Endothelial cell of umbilical vein (primary cell): ENCODE results near the gene LRRC10B. TPM values are rescaled to one million over a fixed set of nuclear protein-coding genes. Genes with fewer than 3 reads are reported as not detected.

Source experiments
- BruUV-seq: library from RNA; stranded (reverse); fragments of 400-500 nt; replicated peaks from 2 replicates; lab custom pipeline; 2021; lab: Mats Ljungman, UMichigan
- CTCF ChIA-PET: fragments of 300-600, 350-600 bp; sonication (Branson Sonifier 250); formaldehyde crosslinking; loops from one replicate; lab custom pipeline; 2021; ENCODE audit warnings: antibody characterized with exemption, inconsistent platforms; lab: Charles Lee
- POLR2A ChIA-PET: fragments of 300-600, 350-600 bp; sonication (Branson Sonifier 250); formaldehyde crosslinking; loops from one replicate; lab custom pipeline; 2021; ENCODE audit warnings: antibody characterized with exemption, inconsistent platforms; lab: Charles Lee
- DNase-seq: peaks from one replicate; pipeline ENCODE4 v3.0.0-alpha.2; 2011; ENCODE audit warnings: low read depth, low spot score
- FAIRE-seq: peaks from 2 replicates; lab custom pipeline; 2011; peaks lifted over from hg19 to GRCh38; lab: Jason Lieb, UNC
- H2AFZ ChIP-seq: 2 replicates; pipeline ENCODE4 v1.6.0; 2012; ENCODE audit warnings: low read depth, low read length, control low read depth, inconsistent platforms
- H3K27ac ChIP-seq: 2 replicates; pipeline ENCODE4 v1.5.1; 2011; ENCODE audit warnings: low read depth, mild to moderate bottlenecking, control low read depth, low read length, moderate library complexity; ENCODE audit not compliant: insufficient read depth
- H3K27me3 ChIP-seq, 2 experiments: 2 replicates each; pipeline versions ENCODE4 v1.6.0 to v1.6.1; 2011; ENCODE audit warnings: low read length in 2 of 2, mixed read lengths in 1 of 2; ENCODE audit not compliant: control insufficient read depth in 2 of 2, insufficient read depth in 2 of 2
- H3K36me3 ChIP-seq, 2 experiments: 2 replicates in 1 of 2; 3 replicates in 1 of 2; pipeline ENCODE4 v1.5.1; 2011; ENCODE audit warnings: low read length in 2 of 2, mild to moderate bottlenecking in 1 of 2, moderate library complexity in 1 of 2; ENCODE audit not compliant: control insufficient read depth in 2 of 2, insufficient read depth in 2 of 2; ENCODE audit errors: extremely low read depth in 1 of 2
- H3K4me1 ChIP-seq: 3 replicates; pipeline ENCODE4 v1.5.1; 2011; ENCODE audit warnings: mild to moderate bottlenecking, low read length; ENCODE audit not compliant: control insufficient read depth, insufficient read depth; ENCODE audit errors: extremely low read depth
- H3K4me2 ChIP-seq: 2 replicates; pipeline ENCODE4 v1.6.1; 2011; ENCODE audit warnings: low read length, control low read depth, mixed read lengths; ENCODE audit not compliant: insufficient read depth
- H3K4me3 ChIP-seq, 3 experiments: fragments of 200-600 bp in 1 of 3; sonication (generic), shearing (Covaris generic) in 1 of 3; replicated peaks in 1 of 3; 2 replicates each; pipeline ENCODE4 v1.5.1; 2011 to 2016; ENCODE audit warnings: control low read depth in 3 of 3, low read length in 3 of 3, mild to moderate bottlenecking in 2 of 3, inconsistent platforms in 1 of 3, low read depth in 1 of 3, moderate library complexity in 1 of 3; ENCODE audit not compliant: insufficient read depth in 1 of 3
- H3K79me2 ChIP-seq: 2 replicates; pipeline ENCODE4 v1.6.0; 2012; ENCODE audit warnings: low read length, inconsistent platforms; ENCODE audit not compliant: control insufficient read depth, insufficient read depth
- H3K9ac ChIP-seq: replicated peaks from 2 replicates; pipeline ENCODE3; 2011; ENCODE audit warnings: low read length, control low read depth; ENCODE audit not compliant: insufficient read depth; ENCODE audit errors: extremely low read depth
- H3K9me1 ChIP-seq: replicated peaks from 3 replicates; pipeline ENCODE4 v1.6.0; 2011; ENCODE audit warnings: mild to moderate bottlenecking, low read length; ENCODE audit not compliant: control insufficient read depth, insufficient read depth; ENCODE audit errors: extremely low read depth
- H3K9me3 ChIP-seq: replicated peaks from 2 replicates; pipeline ENCODE4 v1.5.1; 2012; ENCODE audit warnings: low read length, inconsistent platforms; ENCODE audit not compliant: control insufficient read depth, insufficient read depth
- H4K20me1 ChIP-seq: replicated peaks from 2 replicates; pipeline ENCODE3; 2011; ENCODE audit warnings: mild to moderate bottlenecking, low read length; ENCODE audit not compliant: control insufficient read depth, insufficient read depth; ENCODE audit errors: extremely low read depth
- EZH2 ChIP-seq: IDR thresholded peaks from 2 replicates; pipeline ENCODE4 v1.6.1; 2012; ENCODE audit warnings: borderline replicate concordance, low read depth, mild to moderate bottlenecking, moderate library complexity, low read length, inconsistent platforms; ENCODE audit not compliant: severe bottlenecking
- FOS ChIP-seq: IDR thresholded peaks from 2 replicates; pipeline ENCODE4 v1.6.1; 2011; ENCODE audit warnings: mild to moderate bottlenecking, low read length, moderate library complexity, borderline replicate concordance; ENCODE audit not compliant: insufficient read depth
- GATA2 ChIP-seq: IDR thresholded peaks from 2 replicates; pipeline ENCODE4 v1.7.0; 2011; ENCODE audit warnings: low read depth, mild to moderate bottlenecking, moderate library complexity, mixed read lengths, low read length; ENCODE audit not compliant: insufficient read length, insufficient read depth
- JUN ChIP-seq: IDR thresholded peaks from 2 replicates; pipeline ENCODE4 v1.6.1; 2011; ENCODE audit warnings: borderline replicate concordance, low read depth; ENCODE audit not compliant: insufficient read length, insufficient read depth
- MYC ChIP-seq: IDR thresholded peaks from one replicate; pipeline ENCODE4 v1.6.1; 2011; ENCODE audit warnings: mild to moderate bottlenecking, low read depth, low read length
- POLR2A ChIP-seq: IDR thresholded peaks from 2 replicates; pipeline ENCODE4 v1.6.1; 2012; ENCODE audit warnings: low read depth, mild to moderate bottlenecking, control low read depth, low read length
- POLR2AphosphoS5 ChIP-seq: IDR thresholded peaks from 2 replicates; pipeline ENCODE4 v1.6.1; 2012; ENCODE audit warnings: low read depth, mild to moderate bottlenecking, control low read depth, low read length, moderate library complexity; ENCODE audit not compliant: insufficient read depth
- dilution Hi-C: fragments of 300-500 bp; cut with MboI; formaldehyde crosslinking; loops from one replicate; pipeline ENCODE4 v1.15.0; 2019; ENCODE audit warnings: low sequenced_read_pairs; ENCODE audit not compliant: extremely low pct_ligation_motif_present
- intact Hi-C: fragments of 100-400 bp; cut with micrococcal nuclease; formaldehyde crosslinking; loops from one replicate; pipeline ENCODE4 v1.10.0; 2022
- polyA plus RNA-seq, 4 experiments: library from polyadenylated mRNA; depleted of rRNA in 3 of 4; stranded (reverse) in 3 of 4; unstranded in 1 of 4; fragments of >200 nt; gene quantifications; 2 replicates each; pipeline versions ENCODE4 v1.2.1 to v1.2.3, GENCODE V29; 2011 to 2012; ENCODE audit warnings: missing spikeins in 1 of 4
- total RNA-seq: library from RNA; stranded (reverse); gene quantifications from 2 replicates; pipeline ENCODE4 v1.2.3, GENCODE V29; 2021
- TF ChIP-seq, protein P1 (sequence below): IDR thresholded peaks from 2 replicates; pipeline ENCODE4 v1.6.1; 2011; ENCODE audit not compliant: insufficient read depth, insufficient read length

Gene LRRC10B
- total and polyA plus RNA-seq, 2 donors (not counting 3 experiments of a cell fraction or from before 2014, with no cell fraction given), result not detected

DNA sequence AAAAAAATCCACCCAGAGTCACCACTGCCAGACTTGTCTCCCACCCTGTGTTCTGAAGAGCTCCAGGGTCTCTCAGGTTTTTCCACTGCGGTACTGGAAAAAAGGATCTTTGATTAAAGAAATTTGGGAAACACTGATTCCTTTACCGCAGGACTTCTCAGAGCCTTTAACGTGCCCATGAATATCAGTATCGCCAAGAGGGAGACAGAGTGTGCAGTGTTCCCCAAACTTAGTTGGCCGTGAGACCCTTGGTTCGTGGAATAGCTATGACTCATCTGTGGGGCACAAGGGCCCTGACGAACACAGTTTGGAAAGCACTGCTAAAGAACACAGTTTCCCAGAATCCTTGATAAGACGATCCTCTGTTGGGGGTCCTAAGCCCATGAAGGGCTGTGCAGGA is 40.6 kb downstream of the LRRC10B start:
- Histone ChIP-seq H3K9ac (no peak overlapping the region), H4K20me1 (no peaks in the 10 kb centered on the region), H3K9me1 (no peaks in the 10 kb centered on the region), H3K36me3 (no peaks in the 10 kb centered on the region), H3K79me2 (no peaks in the 10 kb centered on the region), H2AFZ (no peak overlapping the region), H3K9me3 (no peaks in the 10 kb centered on the region), H3K27me3 (peaks cover 2 to 3% of the 10 kb centered on the region in 2 experiments), H3K4me1 (no peaks in the 10 kb centered on the region), H3K4me2 (no peak overlapping the region), H3K27ac (no peak overlapping the region), H3K4me3 (no peak overlapping the region)
- FAIRE-seq (no peak), DNase-seq (no peak)
- dilution Hi-C loops, result no loop called here
- BruUV-seq, result no TSS peak
- TF ChIP-seq MYC, result no peak
- no peak for TF ChIP-seq JUN
- TF ChIP-seq EZH2, result no peak
- TF ChIP-seq GATA2, result no peak
- TF ChIP-seq POLR2A, result no peak
- no peak for TF ChIP-seq FOS
- ChIA-PET CTCF (no interaction called here), POLR2A (no interaction called here)
- intact Hi-C loops, result no loop called here

DNA sequence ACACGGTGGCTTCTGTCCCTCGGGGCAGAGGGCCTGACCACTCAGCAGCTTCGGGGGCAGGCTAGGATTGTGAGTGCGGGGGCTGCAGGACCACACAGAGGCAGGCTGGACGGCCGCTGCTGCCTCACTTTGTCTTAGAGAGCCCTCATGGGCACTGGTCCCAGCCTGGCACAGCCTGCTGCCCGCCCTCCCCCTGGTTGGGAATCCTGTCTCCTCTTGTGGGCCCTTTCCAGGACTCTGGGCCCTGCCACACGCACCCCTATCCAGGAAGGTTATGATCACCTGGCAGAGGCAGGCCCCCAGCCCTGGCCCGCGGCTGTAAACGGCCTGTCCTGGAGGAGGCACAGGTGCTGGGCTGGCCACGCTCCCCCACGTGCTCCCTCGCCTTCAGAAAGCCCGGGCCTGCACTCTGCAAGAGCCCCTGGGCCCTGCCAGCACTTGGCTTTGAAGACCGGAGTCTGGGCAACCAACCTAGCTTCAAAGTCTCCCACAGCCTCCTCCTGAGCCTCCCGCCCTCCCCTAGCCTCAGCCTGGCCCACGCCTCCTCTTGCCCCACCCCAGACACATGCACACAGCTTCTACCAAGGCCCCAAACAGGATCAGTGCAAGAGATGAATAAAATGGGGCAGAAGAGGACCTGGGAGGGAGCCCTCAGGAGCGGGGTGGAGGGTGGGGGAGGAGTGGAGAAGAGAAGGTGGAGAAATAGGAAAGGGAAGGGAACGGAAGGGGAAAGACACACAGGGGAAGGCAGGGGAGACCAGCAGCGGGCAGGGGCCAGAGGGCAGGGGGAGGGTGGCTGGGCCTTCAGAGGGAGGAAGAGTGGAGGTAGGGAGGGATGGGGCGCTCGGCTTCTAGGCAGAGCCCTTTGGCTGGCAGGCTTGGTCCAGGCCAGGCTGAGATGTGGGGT is 41.4 kb downstream of the LRRC10B start:
- H4K20me1 ChIP-seq, result no peaks in the 10 kb centered on the region
- ChIA-PET CTCF (interaction anchor here (0.6 kb wide), 1 partner anchor 73 kb away, joined by 3 read pairs; no protein-coding TSS in a partner anchor), POLR2A (no interaction called here)
- H3K9me3 ChIP-seq, result no peaks in the 10 kb centered on the region
- no peaks in the 10 kb centered on the region for H3K79me2 ChIP-seq
- peaks cover 8 to 10% of the 10 kb centered on the region in 2 experiments for H3K27me3 ChIP-seq
- FAIRE-seq (no peak), DNase-seq (no peak)
- TF ChIP-seq GATA2 (no peak), JUN (no peak), MYC (no peak), FOS (no peak), EZH2 (no peak), POLR2AphosphoS5 (no peak)
- TF ChIP-seq, protein P1, sequence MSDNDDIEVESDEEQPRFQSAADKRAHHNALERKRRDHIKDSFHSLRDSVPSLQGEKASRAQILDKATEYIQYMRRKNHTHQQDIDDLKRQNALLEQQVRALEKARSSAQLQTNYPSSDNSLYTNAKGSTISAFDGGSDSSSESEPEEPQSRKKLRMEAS, result no peak
- H3K27ac ChIP-seq, result no peak overlapping the region
- no peak overlapping the region for H2AFZ ChIP-seq
- intact Hi-C loops (no loop called here), dilution Hi-C loops (no loop called here)
- BruUV-seq, result no TSS peak
- no peaks in the 10 kb centered on the region for H3K36me3 ChIP-seq
- no peaks in the 10 kb centered on the region for H3K9me1 ChIP-seq
- H3K4me2 ChIP-seq, result no peak overlapping the region
- no peak overlapping the region for H3K4me3 ChIP-seq
- H3K9ac ChIP-seq, result no peak overlapping the region
- no peaks in the 10 kb centered on the region for H3K4me1 ChIP-seq
